SU-DHL-6 (cell line): ENCODE results near the gene ATP5PD.
"Not testable (repeated sequence)": the region's sequence is repeated elsewhere in the genome, so short reads cannot be mapped to it uniquely, and the experiment has no call there.

Experiments
- CTCF ChIP-seq: fragments of 200-600 bp; sonication (generic); IDR thresholded peaks from one replicate; pipeline ENCODE4 v1.5.1; 2017; ENCODE audit warnings: antibody characterized with exemption, mild to moderate bottlenecking, low read length, moderate library complexity; ENCODE audit not compliant: insufficient read depth, poor library complexity, severe bottlenecking
- EZH2phosphoT487 ChIP-seq: fragments of 200-600 bp; sonication (generic), shearing (Covaris generic); conservative IDR thresholded peaks from 2 replicates; pipeline ENCODE4 v1.6.1; 2018; ENCODE audit warnings: mild to moderate bottlenecking, antibody characterized with exemption, low read length, moderate library complexity, mixed read lengths

GRCh38 chr17:75026650-75027049 lies 20.1 kb downstream of the ATP5PD start:
- not testable (repeated sequence) for TF ChIP-seq CTCF, EZH2phosphoT487
